NCI-H128 (cell line): Measurements from ENCODE around the gene KATNB1.
"Not testable (repeated sequence)": the region's sequence is repeated elsewhere in the genome, so short reads cannot be mapped to it uniquely, and the experiment has no call there.

Experiments used
- DNase-seq: peaks from one replicate; lab custom pipeline; 2025; ENCODE audit not compliant: unreplicated experiment; lab: John Stamatoyannopoulos, UW

KATNB1 gene

DNA sequence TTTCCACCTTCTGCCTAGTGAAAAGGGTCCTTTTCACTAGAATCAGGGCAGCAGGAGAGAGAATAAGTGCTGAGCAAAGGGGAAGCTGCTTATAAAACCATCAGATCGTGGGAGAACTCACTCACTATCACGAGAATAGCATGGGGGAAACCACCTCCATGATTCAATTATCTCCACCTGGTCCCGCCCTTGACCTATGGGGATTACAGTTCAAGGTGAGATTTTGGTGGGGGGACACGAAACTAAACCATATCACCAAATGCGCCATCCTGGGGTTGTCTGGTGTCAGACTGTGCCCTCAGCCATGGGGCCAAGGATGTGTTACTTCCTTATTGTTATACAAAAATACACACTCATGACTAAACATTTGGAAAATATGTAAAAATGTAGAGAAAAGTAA lies 10.4 kb upstream of the KATNB1 start:
- no peak for DNase-seq

DNA sequence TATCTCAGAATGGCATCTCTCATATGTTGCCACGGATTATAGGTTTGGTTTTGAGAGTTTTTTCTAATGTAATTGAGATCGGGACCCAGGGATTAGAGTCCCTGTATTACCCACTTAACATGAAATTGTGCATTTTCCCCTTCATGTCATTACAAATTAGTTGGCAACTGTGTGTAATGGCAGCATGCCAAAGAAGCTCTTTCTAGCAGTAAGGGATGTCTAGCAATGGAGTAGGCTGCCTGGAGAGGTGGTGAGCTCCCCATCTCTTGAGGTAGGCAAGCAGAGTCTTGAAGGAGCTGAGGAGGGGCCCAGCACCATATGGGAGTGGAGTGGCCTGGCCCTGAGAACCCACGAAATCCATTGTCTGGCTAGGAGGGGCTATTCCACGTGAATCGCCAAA lies 10.0 kb upstream of the KATNB1 start:
- no peak for DNase-seq

DNA sequence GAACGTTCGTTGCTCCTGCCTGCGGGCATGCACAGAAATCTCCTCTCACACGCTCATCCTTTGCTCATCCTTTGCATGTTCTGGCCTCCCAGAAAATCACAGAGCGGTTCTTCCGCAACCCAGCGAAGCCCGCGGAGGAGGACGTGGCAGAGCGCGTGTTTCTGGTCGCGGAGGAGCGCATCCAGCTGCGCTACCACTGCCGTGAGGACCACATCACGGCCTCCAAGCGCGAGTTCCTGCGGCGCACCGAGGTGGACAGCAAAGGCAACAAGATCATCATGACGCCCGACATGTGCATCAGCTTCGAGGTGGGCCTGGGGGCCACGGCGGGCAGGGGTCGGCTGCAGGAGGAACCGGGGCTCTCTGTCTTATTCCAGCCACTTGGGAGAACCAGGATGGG lies 9.6 kb upstream of the KATNB1 start:
- no peak for DNase-seq

DNA sequence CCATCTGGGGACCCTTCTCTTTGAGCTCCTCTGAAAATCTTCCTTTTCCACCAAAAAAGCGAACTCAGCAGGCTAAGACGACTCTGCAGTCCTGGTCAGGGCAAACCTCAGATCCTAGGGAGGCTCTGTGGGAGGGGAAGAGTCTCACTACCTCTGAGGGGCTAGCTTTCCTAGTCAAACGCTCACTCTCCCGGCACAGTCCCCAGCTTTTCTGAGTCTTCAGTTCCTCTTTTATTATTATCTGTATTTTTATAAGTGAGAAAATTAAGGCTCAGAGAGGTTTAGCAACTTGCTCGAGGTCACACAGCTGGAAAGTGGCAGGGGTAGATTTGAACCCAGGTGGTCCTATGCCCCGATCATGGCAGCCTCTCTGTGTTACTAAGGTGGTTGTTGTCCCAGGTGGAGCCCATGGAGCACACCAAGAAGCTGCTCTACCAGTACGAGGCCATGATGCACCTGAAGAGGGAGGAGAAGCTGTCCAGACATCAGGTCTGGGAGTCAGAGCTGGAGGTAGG lies 9.1 kb upstream of the KATNB1 start:
- DNase-seq: no peak

DNA sequence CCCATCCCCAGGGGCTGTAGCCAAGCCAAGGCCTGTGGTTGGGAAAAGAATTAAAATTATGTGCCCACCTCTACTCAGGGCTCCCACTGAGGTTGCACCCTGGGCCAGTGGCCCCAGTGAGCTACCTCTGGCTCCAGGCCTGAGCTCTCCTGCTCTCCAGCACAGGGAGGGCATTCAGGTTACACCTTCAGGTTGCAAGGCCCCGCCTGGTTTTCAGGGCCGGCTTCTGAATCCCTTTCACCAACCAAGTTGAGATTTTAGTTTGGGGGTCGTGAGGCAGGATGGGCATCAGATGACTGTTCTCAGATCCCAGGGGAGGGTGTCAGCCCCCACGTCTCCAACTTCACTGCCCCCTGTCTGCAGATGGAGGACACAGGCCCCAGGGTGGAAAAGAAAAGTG lies 8.0 kb upstream of the KATNB1 start:
- no peak for DNase-seq

DNA sequence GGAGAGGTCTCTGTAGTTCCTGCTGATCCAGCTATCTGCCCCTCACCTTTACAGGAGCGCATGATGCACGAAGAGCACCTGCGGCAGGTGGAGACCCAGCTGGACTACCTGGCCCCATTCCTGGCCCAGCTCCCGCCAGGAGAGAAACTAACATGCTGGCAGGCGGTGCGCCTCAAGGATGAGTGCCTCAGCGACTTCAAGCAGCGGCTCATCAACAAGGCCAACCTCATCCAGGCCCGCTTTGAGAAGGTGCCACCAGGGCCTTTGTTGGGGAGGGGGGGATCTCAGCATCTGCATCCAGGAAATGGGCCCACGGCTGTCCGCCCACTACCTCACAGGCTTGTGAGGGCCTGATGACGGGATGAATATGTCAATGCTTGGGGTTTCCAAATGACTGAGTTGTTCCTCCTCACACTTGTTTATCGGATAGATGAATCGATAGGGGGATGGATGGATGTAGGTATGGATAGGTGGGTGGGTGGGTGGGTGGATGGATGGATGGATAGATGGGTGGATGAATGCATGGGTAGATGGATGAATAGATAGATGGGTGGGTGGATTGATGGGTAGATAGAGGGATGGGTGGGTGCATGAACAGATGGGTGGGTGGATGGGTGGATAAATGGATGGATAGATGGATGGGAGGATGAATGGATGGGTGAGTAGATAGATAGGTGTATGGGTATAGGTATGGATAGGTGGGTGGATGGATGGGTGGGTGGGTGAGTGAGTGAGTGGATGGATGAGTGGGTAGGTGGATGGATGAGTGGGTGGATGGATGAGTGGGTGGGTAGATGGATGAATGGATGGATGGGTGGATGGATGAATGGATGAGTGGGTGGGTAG lies 7.0 kb upstream of the KATNB1 start:
- no peak for DNase-seq

DNA sequence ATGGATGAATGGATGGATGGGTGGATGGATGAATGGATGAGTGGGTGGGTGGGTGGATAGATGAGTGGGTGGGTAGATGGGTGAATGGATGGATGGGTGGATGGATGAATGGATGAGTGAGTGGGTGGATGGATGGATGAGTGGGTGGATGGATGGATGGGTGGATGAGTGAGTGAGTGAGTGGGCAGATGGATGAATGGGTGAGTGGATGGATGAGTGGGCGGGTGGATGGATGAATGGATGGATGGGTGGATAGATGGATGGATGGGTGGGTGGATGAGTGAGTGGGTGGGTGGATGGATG lies 6.4 kb upstream of the KATNB1 start:
- DNase-seq: no peak

DNA sequence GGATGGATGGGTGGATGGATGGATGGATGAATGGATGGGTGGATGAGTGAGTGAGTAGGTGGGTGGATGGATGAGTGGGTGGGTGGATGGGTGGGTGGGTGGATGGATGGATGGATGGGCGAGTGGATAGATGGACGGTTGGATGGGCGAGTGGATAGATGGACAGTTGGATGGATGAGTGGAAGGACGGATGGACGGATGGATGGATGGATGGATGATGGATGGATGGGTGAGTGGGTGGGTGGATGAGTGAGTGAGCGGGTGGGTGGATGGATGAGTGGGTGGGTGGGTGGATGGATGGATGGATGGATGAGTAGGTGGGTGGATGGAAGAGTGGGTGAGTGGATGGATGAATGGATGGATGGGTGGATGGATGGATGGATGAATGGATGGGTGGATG lies 5.7 kb upstream of the KATNB1 start:
- DNase-seq: not testable (repeated sequence)

DNA sequence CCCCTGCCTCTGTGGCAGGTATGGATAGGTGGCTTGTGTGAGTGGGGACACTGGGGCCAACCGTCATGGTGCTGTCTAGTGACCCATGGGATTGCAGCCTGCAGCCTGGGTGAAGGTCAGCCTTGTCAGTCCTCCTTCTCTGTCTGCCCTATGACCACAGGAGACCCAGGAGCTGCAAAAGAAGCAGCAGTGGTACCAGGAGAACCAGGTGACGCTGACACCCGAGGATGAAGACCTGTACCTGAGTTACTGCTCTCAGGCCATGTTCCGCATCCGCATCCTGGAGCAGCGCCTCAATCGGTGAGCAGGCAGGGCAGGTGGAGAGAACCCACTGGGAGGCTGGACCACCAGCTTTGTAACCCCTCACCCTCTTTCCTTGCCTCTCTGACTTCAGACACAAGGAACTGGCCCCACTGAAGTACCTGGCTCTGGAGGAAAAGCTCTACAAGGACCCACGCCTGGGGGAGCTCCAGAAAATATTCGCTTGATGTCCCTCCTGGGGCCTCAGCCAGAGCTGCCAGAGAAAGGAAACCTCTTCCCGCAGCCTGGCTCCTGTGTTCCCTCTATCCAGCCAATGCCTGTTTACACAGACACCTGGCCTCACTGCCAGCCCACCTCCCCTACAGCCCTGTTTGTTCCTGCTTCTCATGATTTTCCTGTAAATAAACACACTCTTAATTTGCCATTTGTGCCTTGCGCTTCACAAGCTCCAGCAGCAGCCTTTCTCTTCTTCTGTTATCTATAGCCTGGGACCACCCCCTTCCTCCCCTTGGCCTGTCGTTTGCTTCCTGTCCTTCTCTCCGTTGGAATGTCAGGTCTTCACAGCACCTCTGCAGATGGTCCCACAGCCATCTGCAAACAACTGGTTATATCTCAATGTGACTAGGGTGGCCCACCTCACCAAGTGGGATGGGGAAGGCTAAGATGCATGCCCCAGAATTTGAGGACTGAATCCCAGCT lies 4.5 kb upstream of the KATNB1 start:
- DNase-seq: no peak

DNA sequence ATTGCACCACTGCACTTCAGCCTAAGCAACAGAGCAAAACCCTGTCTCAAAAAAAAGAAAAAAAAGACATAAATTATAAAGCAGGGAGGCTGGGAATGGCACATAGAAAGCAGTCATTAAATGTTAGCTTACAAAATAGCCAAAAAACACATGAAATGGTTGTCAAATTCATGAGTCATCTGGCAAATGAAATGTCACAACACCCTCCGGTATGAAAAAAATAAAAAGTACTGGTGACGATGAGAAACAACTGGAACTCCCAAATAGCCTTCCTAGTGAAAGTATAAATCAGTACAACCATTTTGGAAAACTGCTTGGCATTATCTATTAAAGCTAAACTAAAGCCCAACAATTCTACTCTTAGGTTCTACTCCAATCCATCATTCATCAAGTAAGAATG lies 3.5 kb upstream of the KATNB1 start:
- no peak for DNase-seq

DNA sequence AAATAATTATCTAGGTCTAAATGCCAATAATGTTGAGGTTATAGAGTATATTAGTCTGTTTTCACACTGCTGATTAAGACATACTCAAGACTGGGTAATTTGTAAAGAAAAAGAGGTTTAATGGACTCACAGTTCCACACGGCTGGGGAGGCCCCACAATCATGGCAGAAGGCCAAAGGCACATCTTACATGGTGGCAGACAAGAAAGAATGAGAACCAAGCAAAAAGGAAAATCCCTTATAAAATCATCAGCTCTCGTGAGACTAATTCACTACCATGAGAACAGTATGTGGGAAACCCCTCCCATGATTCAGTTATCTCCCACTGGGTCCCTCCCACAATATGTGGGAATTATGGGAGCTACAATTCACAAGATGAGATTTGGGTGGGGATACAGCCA lies 2.9 kb upstream of the KATNB1 start:
- DNase-seq: no peak

DNA sequence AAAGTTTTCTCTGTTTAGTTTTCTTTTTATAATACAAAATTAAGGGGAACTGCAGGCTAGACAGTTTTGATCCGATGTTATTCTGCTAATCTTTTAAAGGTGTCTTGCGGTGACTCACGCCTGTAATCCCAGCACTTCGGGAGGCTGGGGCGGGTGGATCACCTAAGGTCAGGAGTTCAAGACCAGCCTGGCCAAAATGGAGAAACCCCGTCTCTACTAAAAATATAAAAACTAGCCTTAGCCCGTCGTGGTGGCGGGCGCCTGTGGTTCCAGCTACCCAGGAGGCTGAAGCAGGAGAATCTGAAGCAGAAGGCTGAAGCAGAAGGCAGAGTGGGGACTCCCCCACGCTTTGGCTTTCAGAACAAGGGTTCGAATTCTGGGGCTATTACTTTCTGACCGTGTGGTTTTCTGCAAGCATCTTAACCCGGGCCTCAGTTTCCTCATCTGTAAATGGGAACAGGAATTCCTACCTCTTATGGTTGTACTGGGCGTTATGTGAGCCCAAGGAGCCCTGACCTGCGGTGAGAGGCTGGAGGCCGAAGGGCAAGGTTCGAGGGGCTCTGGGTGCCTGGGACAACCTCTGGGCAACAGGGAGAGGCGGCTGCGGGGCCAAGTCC lies 1.2 kb upstream of the KATNB1 start:
- no peak for DNase-seq

DNA sequence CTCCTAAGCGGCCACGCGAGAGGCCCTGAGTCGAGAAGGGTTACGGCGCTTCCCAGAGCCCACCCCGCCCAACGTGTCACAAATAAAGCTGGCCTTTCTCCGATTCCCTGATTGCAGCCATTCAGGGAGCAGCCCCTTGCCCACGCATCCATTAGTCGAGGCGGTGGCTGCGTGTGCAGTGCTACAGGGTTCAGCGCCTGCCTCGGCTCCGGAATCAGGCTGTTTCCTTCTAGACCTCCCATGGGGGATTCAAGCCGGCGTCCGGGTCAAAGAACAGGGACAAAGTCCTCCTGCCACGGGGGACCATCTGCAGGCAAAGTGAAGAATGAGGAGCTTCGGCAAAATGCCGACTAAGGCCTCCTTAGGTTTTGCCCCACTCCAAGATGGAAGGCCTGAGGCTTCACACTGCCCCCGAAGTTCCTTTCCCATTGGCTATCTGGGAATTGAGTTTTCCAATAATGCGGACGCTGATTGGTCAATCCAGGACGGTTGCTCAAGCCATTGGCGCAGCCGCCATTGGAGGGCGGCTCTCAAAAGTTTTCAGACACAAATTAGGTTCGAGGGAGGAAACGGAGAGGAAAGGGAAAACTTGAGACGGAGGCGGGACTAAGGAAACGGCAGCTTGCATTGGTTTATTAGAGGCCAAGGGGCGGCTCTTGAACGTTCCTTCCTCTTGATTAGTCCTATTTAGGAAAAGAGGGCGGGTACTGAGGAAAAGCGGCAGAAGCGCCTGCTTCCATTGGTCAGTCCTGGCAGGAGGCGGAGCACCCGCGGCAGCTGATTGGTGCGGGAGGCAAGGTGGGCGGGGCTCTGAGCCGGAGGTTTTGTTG lies 430 bp upstream of the KATNB1 start:
- peak; percentile 99 for DNase-seq

DNA sequence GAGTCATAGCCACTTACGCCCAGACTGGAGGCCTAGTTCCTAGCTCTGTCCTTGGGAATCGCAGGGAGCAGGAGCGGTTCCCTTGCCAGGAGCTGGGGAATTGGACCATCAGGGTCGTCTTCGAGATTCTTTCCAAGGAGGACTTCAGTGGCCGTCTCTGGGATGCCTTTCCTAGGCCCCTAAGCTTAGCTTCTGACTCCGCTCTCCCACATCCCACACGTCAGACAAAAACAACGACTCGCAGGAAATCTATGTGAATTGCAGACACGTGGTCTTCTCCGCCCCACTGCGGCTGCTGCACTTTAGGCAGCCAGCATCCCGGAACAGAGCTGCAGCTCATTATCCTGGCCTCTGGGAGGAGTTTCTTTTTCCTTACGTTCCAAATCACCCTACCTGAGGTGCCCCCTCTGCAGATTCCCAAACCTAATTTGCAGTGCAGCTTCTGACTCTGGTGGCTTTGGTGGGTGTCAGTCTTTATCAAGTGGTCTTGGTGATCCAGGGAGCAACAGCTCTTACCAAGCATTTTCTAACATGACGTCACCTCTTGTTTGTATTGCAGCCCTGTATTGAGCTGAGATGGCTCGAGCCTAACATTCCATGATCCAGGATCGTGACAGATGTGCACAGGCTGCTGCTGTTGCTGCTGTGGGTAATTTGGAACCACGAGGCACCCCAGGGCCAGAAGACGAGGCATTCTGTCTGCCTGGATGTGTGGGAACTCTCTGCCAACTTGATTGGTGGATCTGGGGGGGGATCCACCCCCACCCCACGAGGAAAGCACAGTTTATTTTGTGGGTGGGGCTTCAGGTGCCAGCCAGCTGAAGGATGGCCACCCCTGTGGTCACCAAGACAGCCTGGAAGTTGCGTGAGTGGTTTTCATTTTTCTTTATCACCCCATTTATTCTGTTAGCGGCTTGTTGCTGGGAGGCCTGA lies 1.1 kb downstream of the KATNB1 start:
- DNase-seq: peak; percentile 2

DNA sequence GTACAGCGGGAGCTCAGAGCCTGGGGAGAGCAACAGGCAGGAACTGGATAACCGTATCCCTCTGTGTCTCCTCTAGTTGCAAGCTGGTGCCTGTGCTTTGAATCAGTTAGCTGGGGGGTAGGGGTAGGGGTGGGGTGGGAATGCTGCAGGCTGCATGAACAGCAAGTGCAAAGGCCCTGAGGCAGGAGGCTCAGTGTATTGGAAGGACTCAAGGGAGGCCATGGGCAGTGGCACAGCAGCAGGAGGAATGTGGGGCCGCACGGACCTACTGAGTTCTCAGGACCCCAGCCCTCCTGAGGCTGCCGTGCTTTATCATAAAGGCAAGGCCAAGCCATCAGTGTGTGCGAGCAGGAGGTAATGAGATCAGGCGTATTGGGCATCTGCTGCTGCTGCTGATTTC lies 3.3 kb downstream of the KATNB1 start:
- no peak for DNase-seq

DNA sequence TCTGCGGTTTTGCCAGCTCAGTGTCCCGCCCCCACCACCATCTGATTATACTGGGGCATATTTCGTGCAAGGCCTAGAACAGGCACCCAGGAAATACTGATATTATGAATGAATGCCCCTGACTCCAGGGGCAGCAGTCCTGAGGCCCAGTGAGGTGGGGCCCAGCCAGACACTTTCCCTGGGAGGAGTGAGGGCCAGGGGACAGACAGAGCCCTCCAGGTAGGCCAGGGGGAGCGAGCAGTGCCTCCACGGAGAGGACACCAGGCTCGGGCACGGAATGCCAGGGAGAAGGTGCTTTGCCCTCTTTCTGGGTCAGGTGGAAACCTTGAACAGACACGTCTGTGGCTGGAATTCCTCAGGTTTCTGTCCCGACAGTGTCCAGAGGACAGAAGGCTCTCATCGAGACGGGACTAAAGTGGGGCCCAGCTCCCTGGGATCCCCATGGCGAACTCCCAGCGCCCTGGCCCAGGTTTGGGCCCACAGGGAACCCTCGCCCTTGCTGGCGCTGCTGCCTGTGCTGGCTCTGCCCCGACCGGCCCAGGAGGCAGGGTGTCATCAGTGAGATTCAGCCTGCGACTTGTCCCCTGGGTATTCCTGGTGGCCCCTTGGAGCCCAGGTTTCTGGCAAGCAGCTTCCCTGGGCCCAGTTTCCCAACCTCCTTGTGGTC lies 4.3 kb downstream of the KATNB1 start:
- DNase-seq: no peak

DNA sequence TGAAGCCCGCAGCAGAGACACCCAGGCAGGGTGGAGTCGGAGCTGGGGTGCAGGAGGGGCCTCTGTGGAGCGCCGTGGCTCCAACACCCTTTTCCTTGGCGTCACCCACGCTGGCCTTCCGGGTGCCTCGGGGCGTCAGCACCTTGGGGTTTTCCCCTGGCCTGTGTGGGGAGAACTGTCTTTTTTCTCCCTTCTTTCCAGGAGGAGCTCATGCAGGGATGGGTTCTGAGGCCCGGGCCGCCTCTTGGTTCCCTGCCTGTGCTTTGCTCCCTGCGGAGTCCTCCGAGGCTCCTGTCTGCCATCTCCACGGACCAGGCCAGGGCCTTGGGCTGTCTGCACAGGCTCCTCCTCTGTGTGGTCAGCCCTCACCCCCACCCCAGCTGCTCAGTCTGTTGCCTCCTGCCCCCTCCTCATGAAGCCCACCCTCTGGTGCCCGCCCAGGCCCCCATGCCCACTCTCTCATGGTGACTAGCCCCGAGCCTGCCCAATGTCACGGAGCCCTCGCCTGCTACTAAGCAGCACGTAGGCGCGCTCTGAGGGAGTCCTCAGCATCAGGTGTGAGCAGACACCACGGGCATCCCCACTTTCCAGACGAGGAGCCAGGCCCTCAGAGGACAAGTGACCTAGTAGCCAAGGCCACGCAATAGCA lies 5.0 kb downstream of the KATNB1 start:
- DNase-seq: no peak

DNA sequence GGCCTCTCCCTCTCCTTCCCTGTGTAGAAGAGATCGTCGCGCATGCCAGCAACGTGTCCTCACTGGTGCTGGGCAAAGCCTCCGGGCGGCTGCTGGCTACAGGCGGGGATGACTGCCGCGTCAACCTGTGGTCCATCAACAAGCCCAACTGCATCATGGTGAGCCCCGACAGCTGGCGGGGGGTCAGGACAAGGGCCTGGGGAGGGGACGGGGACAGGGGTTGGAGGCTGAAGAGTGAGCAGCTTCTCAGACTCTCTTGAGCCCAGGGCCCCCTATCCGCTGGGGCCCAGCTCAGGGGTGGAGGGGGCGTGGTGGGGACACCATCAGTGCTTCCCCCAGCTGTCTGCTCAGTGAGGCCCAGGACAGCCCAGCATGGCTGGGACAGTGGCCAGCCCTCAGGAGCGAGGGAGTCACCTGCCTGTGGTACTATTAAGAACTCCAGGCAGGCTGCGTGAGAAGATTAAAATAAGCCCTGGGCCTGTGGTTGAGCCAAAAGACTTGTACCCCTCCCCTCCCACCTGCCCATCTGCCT lies 6.2 kb downstream of the KATNB1 start:
- DNase-seq: no peak
